Skeletal muscle satellite cell (primary cell): ENCODE measurements around the gene MYL6B.
"Not testable (repeated sequence)": the region's sequence is repeated elsewhere in the genome, so short reads cannot be mapped to it uniquely, and the experiment has no call there.

Source experiments
- H3K27me3 ChIP-seq: 2 replicates; pipeline ENCODE4 v1.7.0; 2013; ENCODE audit warnings: low read length; ENCODE audit not compliant: control insufficient read depth, insufficient read depth
- H3K36me3 ChIP-seq: 2 replicates; pipeline ENCODE4 v1.7.0; 2013; ENCODE audit warnings: mild to moderate bottlenecking, control low read depth, low read length; ENCODE audit not compliant: insufficient read depth
- H3K4me1 ChIP-seq: 2 replicates; pipeline ENCODE4 v1.7.0; 2013; ENCODE audit warnings: low read length; ENCODE audit not compliant: control insufficient read depth, insufficient read depth
- H3K4me2 ChIP-seq: 2 replicates; pipeline ENCODE4 v1.7.0; 2013; ENCODE audit warnings: mild to moderate bottlenecking, low read length
- H3K4me3 ChIP-seq: 2 replicates; pipeline ENCODE4 v1.7.0; 2013; ENCODE audit warnings: low read length
- H3K9ac ChIP-seq: 2 replicates; pipeline ENCODE4 v1.7.0; 2013; ENCODE audit warnings: mild to moderate bottlenecking, low read depth, low read length, moderate library complexity
- H3K9me3 ChIP-seq: replicated peaks from 2 replicates; pipeline ENCODE4 v1.7.0; 2013; ENCODE audit warnings: mild to moderate bottlenecking, control low read depth, low read length

The MYL6B gene

GRCh38 chr12:56189918-56190694, 37.7 kb downstream of the MYL6B start:
- peaks cover 16% of the 10 kb centered on the region for H3K4me1 ChIP-seq

GRCh38 chr12:56190695-56191155, 38.3 kb downstream of the MYL6B start:
- H3K9me3 ChIP-seq, result no peaks in the 10 kb centered on the region
- peaks cover 10% of the 10 kb centered on the region for H3K36me3 ChIP-seq
- peaks cover 16% of the 10 kb centered on the region for H3K4me1 ChIP-seq
- no peaks in the 10 kb centered on the region for H3K27me3 ChIP-seq
- peak overlapping the region; percentile 91 for H3K4me2 ChIP-seq
- peak overlapping the region; percentile 21 for H3K4me3 ChIP-seq
- H3K9ac ChIP-seq, result no peak overlapping the region

More at GRCh38 chr12:56189918-56190694, 37.7 kb downstream of the MYL6B start:
- Histone ChIP-seq H3K4me2 (peak overlapping the region; percentile 91), H3K9ac (peak overlapping the region; percentile 80), H3K9me3 (no peaks in the 10 kb centered on the region), H3K27me3 (no peaks in the 10 kb centered on the region), H3K4me3 (peak overlapping the region; percentile 80), H3K36me3 (peaks cover 13% of the 10 kb centered on the region)

- H3K9ac ChIP-seq, result no peak overlapping the region
- no peaks in the 10 kb centered on the region for H3K27me3 ChIP-seq
- H3K4me2 ChIP-seq, result no peak overlapping the region
- no peaks in the 10 kb centered on the region for H3K9me3 ChIP-seq
- H3K4me3 ChIP-seq, result no peak overlapping the region
- peaks cover 14% of the 10 kb centered on the region for H3K4me1 ChIP-seq
- no peaks in the 10 kb centered on the region for H3K36me3 ChIP-seq
Measured at GRCh38 chr12:56192582-56192981, 40.2 kb downstream of the MYL6B start.

- Histone ChIP-seq H3K4me1 (peaks cover 9% of the 10 kb centered on the region), H3K9me3 (no peaks in the 10 kb centered on the region), H3K4me3 (no peak overlapping the region), H3K27me3 (no peaks in the 10 kb centered on the region), H3K4me2 (no peak overlapping the region), H3K9ac (peak overlapping the region; percentile 9), H3K36me3 (no peaks in the 10 kb centered on the region)
Measured at GRCh38 chr12:56193025-56193578, 40.7 kb downstream of the MYL6B start.

- H3K4me2 ChIP-seq, H3K27me3 ChIP-seq, H3K4me1 ChIP-seq, H3K9ac ChIP-seq, H3K9me3 ChIP-seq, H3K4me3 ChIP-seq, H3K36me3 ChIP-seq: not testable (repeated sequence)
Measured at GRCh38 chr12:56196818-56197550, 44.6 kb downstream of the MYL6B start.

GRCh38 chr12:56197921-56198635, 45.7 kb downstream of the MYL6B start:
- Histone ChIP-seq H3K4me3 (no peak overlapping the region), H3K4me2 (no peak overlapping the region), H3K9me3 (no peaks in the 10 kb centered on the region), H3K27me3 (no peaks in the 10 kb centered on the region), H3K9ac (no peak overlapping the region), H3K36me3 (no peaks in the 10 kb centered on the region), H3K4me1 (no peaks in the 10 kb centered on the region)

- Histone ChIP-seq H3K4me2 (no peak overlapping the region), H3K27me3 (no peaks in the 10 kb centered on the region), H3K9me3 (no peaks in the 10 kb centered on the region), H3K36me3 (peaks cover under 1% of the 10 kb centered on the region), H3K9ac (no peak overlapping the region), H3K4me3 (no peak overlapping the region), H3K4me1 (no peaks in the 10 kb centered on the region)
Measured at GRCh38 chr12:56198836-56199235, 46.4 kb downstream of the MYL6B start.

GRCh38 chr12:56202366-56202765, 50.0 kb downstream of the MYL6B start:
- Histone ChIP-seq H3K4me2 (no peak overlapping the region), H3K4me1 (peaks cover 11% of the 10 kb centered on the region), H3K9me3 (no peaks in the 10 kb centered on the region), H3K4me3 (no peak overlapping the region), H3K27me3 (no peaks in the 10 kb centered on the region), H3K9ac (no peak overlapping the region), H3K36me3 (peaks cover 35% of the 10 kb centered on the region)

- Histone ChIP-seq H3K4me3 (no peak overlapping the region), H3K9ac (no peak overlapping the region), H3K4me1 (peaks cover 13% of the 10 kb centered on the region), H3K27me3 (no peaks in the 10 kb centered on the region), H3K36me3 (peaks cover 39% of the 10 kb centered on the region), H3K4me2 (no peak overlapping the region), H3K9me3 (no peaks in the 10 kb centered on the region)
Measured at GRCh38 chr12:56202838-56203237, 50.5 kb downstream of the MYL6B start.

GRCh38 chr12:56204275-56204674, 51.9 kb downstream of the MYL6B start:
- Histone ChIP-seq H3K4me3 (no peak overlapping the region), H3K36me3 (peaks cover 44% of the 10 kb centered on the region), H3K4me2 (no peak overlapping the region), H3K9me3 (no peaks in the 10 kb centered on the region), H3K27me3 (no peaks in the 10 kb centered on the region), H3K4me1 (peaks cover 13% of the 10 kb centered on the region), H3K9ac (no peak overlapping the region)

- H3K27me3 ChIP-seq, result no peaks in the 10 kb centered on the region
- H3K4me3 ChIP-seq, result no peak overlapping the region
- H3K4me2 ChIP-seq, result no peak overlapping the region
- H3K4me1 ChIP-seq, result peaks cover 13% of the 10 kb centered on the region
- H3K36me3 ChIP-seq, result peaks cover 53% of the 10 kb centered on the region
- no peaks in the 10 kb centered on the region for H3K9me3 ChIP-seq
- no peak overlapping the region for H3K9ac ChIP-seq
Measured at GRCh38 chr12:56205445-56205844, 53.1 kb downstream of the MYL6B start.
